ENCODE results near the gene HAUS8. TPM values are rescaled to one million over a fixed set of nuclear protein-coding genes. Genes with fewer than 3 reads are reported as not detected.

HAUS8 gene
- total RNA-seq, 1 experiment from 2014 or later: 19.1 TPM

- POLR2A ChIA-PET (ENCODE audit: unreplicated experiment): no interaction called here
- Histone ChIP-seq H3K36me3 (ENCODE audit: low read depth, low read length) (peaks cover 20% of the 10 kb centered on the region), H3K4me3 (ENCODE audit: low read length) (no peak overlapping the region), H3K79me2 (ENCODE audit: low read length) (no peaks in the 10 kb centered on the region), H4K20me1 (ENCODE audit: low read length) (no peaks in the 10 kb centered on the region), H3K4me1 (ENCODE audit: insufficient read depth, low read length) (peaks cover 10% of the 10 kb centered on the region), H3F3A (ENCODE audit: low read length, unreplicated experiment) (no peaks in the 10 kb centered on the region), H3K9me2 (replicated peaks; ENCODE audit: low read length) (no peaks in the 10 kb centered on the region), H3K9me3 (ENCODE audit: low read length) (no peaks in the 10 kb centered on the region), H3K27ac (ENCODE audit: low read length) (no peak overlapping the region), H2AFZ (ENCODE audit: low read length) (no peak overlapping the region), H3K27me3 (ENCODE audit: low read length) (no peaks in the 10 kb centered on the region), H3K9ac (ENCODE audit: low read length) (no peak overlapping the region), H3K4me2 (ENCODE audit: low read length) (no peak overlapping the region)
- TF ChIP-seq CTCF (conservative IDR thresholded peaks at IDR 0.05; ENCODE audit: low read depth, low read length) (peak; percentile 75), EZH2 (IDR thresholded peaks at IDR 0.05; ENCODE audit: low read length, unreplicated experiment) (no peak)
- ATAC-seq (no peak), DNase-seq (peak; percentile 71)
- CTCF ChIA-PET: interaction anchor here (0.6 kb wide), 1 partner anchor 273 kb away, joined by 4 read pairs; no protein-coding TSS in a partner anchor
- intact Hi-C loops (cut with micrococcal nuclease): loop anchor here (1.0 to 10.0 kb wide), 2 partner anchors 158 to 338 kb away; no protein-coding TSS in a partner anchor
- BruUV-seq (replicated peaks): no TSS peak
Measured at GRCh38 chr19:17052439-17052838, 22.8 kb downstream of the HAUS8 start.

GRCh38 chr19:17049711-17050280, 25.5 kb downstream of the HAUS8 start:
- intact Hi-C loops (cut with micrococcal nuclease): loop anchor here (1.0 to 10.0 kb wide), 2 partner anchors 155 to 278 kb away; no protein-coding TSS in a partner anchor
- Histone ChIP-seq H3K9me3 (ENCODE audit: low read length) (no peaks in the 10 kb centered on the region), H3K79me2 (ENCODE audit: low read length) (no peaks in the 10 kb centered on the region), H2AFZ (ENCODE audit: low read length) (peak overlapping the region; percentile 24; the same call in 1 of the 2 replicates), H3K4me1 (ENCODE audit: insufficient read depth, low read length) (peaks cover 10% of the 10 kb centered on the region), H3F3A (ENCODE audit: low read length, unreplicated experiment) (no peaks in the 10 kb centered on the region), H3K4me3 (ENCODE audit: low read length) (no peak overlapping the region), H3K9me2 (replicated peaks; ENCODE audit: low read length) (no peaks in the 10 kb centered on the region), H3K4me2 (ENCODE audit: low read length) (peak overlapping the region; percentile 7; the same call in 1 of the 2 replicates), H3K36me3 (ENCODE audit: low read depth, low read length) (peaks cover 18% of the 10 kb centered on the region), H3K27ac (ENCODE audit: low read length) (peak overlapping the region; percentile 12; the same call in 1 of the 2 replicates), H3K9ac (ENCODE audit: low read length) (no peak overlapping the region), H4K20me1 (ENCODE audit: low read length) (no peaks in the 10 kb centered on the region), H3K27me3 (ENCODE audit: low read length) (no peaks in the 10 kb centered on the region)
- ChIA-PET CTCF (no interaction called here), POLR2A (ENCODE audit: unreplicated experiment) (no interaction called here)
- ATAC-seq: peak; percentile 96
- no peak for TF ChIP-seq CTCF (conservative IDR thresholded peaks at IDR 0.05; ENCODE audit: low read depth, low read length)
- TF ChIP-seq EZH2phosphoT487 (IDR thresholded peaks at IDR 0.05; ENCODE audit: borderline replicate concordance, low read length): no peak
- no peak for TF ChIP-seq EZH2 (IDR thresholded peaks at IDR 0.05; ENCODE audit: low read length, unreplicated experiment)
- DNase-seq: peak; percentile 71
- no TSS peak for BruUV-seq (replicated peaks)

GRCh38 chr19:17048885-17049453, 26.3 kb downstream of the HAUS8 start:
- Histone ChIP-seq H3K9me2 (replicated peaks; ENCODE audit: low read length) (no peaks in the 10 kb centered on the region), H3K36me3 (ENCODE audit: low read depth, low read length) (peaks cover 15% of the 10 kb centered on the region), H4K20me1 (ENCODE audit: low read length) (no peaks in the 10 kb centered on the region), H3K27me3 (ENCODE audit: low read length) (no peaks in the 10 kb centered on the region), H2AFZ (ENCODE audit: low read length) (no peak overlapping the region), H3K4me2 (ENCODE audit: low read length) (no peak overlapping the region; the same call in 1 of the 2 replicates), H3K9me3 (ENCODE audit: low read length) (no peaks in the 10 kb centered on the region), H3K27ac (ENCODE audit: low read length) (peak overlapping the region; percentile 12; the same call in 1 of the 2 replicates), H3K4me3 (ENCODE audit: low read length) (no peak overlapping the region), H3K79me2 (ENCODE audit: low read length) (no peaks in the 10 kb centered on the region), H3K9ac (ENCODE audit: low read length) (no peak overlapping the region), H3F3A (ENCODE audit: low read length, unreplicated experiment) (no peaks in the 10 kb centered on the region), H3K4me1 (ENCODE audit: insufficient read depth, low read length) (peaks cover 10% of the 10 kb centered on the region)
- ATAC-seq (no peak), DNase-seq (no peak)
- POLR2A ChIA-PET (ENCODE audit: unreplicated experiment): no interaction called here
- BruUV-seq (replicated peaks): no TSS peak
- no peak for TF ChIP-seq CTCF (conservative IDR thresholded peaks at IDR 0.05; ENCODE audit: low read depth, low read length)
- CTCF ChIA-PET: no interaction called here
- intact Hi-C loops (cut with micrococcal nuclease): loop anchor here (1.0 kb wide), 1 partner anchor 278 kb away; no protein-coding TSS in a partner anchor

All from PC-3 (cell line).